Stimulated activated CD4-positive, alpha-beta T cell treated with anti-CD3 and anti-CD28 coated beads, Interleukin-4, amount 100 ng/mL, for 48 hours (primary cell): ENCODE measurements around the gene SPOPL.
"Not testable (repeated sequence)": the region's sequence is repeated elsewhere in the genome, so short reads cannot be mapped to it uniquely, and the experiment has no call there.

Experiments used
- DNase-seq, 2 donors: peaks; one replicate each; pipeline ENCODE4 v3.0.0-alpha.2; 2020; ENCODE audit warnings: low read depth in 2 of 2

The SPOPL gene

DNA sequence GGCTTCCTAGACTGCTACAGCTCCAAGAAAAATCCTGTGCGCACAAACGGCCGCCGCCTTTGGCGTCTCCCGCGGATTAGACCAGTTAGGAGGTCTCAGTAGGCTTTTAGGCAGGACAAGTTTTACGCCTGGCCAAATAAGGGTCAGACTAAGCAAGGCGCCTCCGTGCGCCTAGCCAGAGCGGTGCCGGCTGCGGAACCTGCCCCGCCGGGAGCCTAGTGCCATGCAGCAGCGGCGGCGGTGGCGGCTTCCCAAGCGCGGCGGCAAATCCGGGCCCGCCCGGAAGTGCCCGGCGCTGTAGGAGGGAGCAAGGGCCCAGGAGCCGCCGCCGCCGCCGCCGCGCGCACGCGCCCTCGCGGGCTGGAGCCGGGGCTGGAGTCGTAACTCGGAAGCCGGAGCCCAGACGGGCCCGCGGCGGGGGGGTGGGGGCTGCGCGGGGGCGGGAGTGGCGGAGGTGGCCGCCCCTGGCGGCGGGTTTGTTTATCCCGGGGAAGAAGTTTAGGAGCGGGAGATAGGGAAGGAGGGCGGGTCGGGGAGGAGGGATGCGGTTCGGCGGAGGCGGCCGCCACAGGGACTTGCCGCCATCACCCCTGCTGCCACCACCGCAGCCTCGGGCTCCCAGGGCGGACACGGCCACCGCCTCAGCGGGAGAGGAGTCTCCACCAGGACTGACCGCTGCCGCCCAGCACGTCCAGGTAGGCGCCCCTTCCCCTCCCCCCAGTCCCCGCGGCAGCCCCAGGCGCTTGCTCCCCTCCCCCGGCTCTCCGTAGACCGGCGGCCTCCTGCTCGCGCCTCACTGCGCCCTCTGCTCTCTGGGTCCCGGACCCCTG lies at the start of gene SPOPL:
TSS of gene SPOPL (plus strand) at position 346 of the 830 bp plus-strand sequence. CDS start 48,447 bp downstream, outside the sequence.
- DNase-seq, result peak; percentile 73 to 81

DNA sequence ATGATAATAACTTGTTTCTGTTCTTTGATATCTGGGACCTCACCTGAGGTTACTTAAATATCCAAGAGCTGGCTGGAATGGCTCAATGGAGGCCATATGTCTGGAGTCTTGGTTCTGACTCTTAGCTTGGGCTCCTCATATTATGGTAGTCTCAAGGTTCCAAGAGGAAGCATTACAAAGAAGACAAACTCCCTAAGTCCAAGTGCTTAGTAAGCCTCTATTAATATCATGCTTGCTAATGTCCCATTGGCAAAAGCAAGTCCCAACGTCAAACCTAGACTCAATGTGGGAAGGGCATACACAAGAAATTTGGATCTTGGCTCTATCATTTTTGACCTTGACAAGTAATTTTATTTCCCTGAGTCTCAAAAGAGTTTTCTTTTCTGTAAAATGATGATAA lies 49.2 kb upstream of the SPOPL start:
- no peak for DNase-seq

DNA sequence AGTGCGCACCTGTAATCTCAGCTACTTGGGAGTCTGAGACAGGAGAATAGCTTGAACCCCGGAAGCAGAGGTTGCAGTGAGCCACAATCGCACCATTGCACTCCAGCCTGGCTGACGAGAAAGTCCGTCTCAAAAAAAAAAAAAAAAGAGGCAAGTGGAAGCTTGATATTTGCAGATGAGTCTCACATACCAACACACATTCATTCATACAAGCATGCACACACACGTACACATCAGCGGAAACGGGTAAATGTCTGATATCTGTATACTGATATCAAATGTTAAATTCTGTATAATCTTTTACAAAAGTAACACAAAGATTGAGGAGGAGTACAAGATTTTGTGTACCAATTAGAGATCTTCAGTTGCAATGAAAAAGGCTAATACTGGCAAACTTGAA lies 47.8 kb upstream of the SPOPL start:
- no peak for DNase-seq

DNA sequence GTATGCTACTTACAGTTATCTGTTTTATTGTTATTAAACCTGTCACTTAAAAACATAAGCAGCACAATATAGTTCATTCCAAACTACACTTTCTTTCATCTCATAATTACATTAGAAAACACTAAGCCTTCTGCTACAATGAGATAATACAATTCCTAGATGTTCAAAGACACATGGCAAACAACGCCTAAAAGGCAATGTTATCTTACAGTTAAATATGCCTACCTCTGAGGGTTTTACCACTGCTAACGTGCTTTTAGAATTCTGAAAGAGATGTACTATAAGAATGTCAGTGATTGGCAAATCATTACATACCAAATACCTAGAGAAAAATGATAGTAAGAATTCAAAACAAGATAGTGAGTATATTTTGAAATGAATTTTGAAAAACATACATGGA lies 46.8 kb upstream of the SPOPL start:
- no peak for DNase-seq

DNA sequence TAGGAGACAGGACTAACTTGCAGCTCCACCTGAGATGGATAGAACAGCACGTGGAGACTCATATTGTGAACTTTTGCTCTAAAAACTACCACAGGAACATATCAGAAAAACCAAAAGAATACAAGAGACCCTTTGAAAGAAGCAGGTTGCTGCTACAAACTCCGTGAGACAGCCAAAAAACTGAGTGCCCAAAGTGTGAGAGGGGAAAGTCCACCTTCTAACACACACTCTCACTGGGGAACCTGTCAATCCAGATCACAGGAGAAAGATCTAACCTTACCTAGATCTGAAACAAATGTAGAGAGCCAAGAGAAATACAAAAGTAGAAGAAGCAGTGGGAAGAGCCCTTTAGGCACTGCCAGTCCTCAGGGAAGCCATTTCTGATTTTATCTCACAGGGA lies 46.3 kb upstream of the SPOPL start:
- no peak for DNase-seq

DNA sequence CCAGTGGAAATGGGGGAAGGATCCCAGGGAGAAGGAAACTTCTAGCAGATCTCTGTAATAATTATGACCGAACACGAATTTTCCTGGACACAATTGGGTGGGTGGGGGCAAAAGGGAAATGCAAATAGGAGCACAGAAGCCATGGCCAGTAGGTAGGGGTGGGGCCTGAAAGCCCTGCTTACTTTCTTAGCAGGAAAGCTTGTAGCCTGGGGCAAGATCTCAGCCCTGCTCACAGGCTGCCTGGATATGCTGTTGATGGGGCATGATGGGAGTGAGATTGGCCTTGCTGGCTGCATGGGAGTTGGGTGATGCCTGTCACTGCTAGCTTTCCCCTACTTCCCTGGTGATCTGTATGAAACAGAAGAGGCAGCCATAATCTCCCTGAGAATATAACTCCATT lies 45.9 kb upstream of the SPOPL start:
- DNase-seq, result no peak

DNA sequence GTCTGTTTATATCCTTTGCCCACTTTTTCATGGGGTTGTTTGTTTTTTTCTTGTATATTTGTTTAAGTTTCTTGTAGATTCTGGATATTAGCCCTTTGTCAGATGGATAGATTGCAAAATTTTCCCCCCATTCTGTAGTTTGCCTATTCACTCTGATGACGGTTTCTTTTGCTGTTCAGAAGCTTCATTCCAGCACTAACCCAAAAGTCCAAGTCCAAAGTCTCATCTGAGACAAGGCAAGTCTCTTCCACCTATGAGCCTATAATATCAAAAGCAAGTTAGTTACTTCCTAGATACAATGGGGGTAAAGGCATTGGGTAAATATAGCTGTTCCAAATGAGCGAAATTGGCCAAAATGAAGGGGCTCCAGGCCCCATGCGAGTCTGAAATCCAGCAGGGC lies 38.9 kb upstream of the SPOPL start:
- DNase-seq, result not testable (repeated sequence)

DNA sequence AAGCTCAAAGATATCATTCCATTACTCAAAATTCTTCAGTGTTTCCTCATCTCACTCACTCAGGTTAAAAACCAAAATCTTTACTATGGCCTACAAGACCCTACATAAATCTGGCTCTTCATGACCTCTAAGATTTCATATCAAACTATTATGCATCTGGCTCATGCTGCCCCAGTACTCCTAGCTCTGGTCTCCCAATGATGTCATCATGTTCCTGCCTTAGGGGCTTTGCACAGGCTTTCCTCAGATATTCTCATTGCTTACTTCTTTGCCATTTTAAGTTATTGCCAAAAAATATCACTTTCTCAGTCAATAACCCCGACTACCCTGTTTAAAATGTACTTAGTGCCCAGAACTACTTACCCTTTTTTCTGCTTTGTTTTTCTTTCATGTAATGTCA lies 33.0 kb upstream of the SPOPL start:
- DNase-seq, result no peak

DNA sequence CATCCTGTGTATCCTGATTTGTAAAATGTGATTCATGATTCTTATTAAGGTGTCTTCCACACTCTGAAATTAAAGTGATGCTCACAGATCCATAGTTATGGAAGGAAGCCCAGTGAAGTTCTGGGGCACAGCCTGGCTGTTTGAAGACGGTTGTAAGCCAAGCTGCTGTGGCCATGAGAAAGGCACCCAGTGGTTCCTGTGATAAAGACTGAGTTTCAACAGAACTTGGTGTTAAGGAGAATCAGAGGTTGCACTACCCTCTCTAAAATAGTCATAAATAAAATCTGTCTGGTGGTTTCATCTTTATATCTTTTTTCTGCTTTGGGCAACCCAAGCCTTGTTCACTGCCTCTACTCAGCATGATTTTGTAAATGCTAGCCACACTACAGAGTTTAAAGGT lies 32.2 kb upstream of the SPOPL start:
- DNase-seq, result no peak

DNA sequence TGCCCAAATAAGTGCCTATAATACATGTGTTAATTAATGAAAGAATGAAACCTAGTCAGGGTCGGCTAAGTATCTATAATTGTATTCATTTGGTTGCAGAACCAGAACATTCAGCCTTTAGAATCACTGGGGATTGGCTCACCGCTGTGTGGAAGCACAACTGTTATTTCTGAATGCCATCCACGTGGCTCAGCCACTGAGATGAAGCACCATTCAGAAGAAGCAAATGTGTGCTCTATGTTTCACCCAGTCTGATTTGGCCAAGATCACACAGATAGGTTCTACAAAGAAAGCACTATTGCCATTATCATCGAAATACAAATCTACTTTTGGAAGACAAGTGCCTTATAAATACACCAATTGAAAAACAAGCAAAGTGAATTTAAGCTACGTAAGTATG lies 30.6 kb upstream of the SPOPL start:
- no peak for DNase-seq

DNA sequence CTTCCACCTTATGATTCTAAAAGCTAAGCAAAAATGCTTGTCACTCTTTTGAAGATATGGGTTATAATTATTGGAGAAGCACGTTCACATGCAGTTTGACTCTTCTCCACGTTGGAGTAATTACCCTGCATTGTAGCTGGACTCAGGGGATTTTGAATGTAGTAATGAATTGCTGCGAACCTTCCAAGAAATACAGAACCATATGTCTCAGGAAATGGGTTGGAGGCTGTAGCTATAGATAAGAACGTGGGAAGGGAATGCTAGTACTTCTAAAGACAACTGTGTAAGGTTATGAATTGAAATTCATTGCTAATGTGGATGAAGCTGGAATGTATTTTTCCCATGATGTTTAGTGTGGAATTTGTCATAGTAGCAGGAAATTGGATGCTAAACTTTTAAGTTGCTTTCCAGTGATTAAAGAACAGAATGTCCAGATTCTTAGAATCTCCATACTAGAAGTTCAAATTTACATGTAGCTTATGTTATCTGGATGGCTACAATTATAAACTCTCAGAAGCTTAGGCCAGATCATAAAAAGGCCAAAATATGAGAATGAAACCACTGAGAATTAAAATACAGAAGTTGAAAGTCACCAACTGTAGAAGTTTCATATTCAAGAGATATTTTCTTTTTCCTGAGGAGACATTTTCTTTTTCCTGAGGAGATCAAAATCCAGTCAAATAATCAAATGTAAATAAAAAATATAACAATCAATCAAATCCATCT lies 27.3 kb upstream of the SPOPL start:
- no peak for DNase-seq

DNA sequence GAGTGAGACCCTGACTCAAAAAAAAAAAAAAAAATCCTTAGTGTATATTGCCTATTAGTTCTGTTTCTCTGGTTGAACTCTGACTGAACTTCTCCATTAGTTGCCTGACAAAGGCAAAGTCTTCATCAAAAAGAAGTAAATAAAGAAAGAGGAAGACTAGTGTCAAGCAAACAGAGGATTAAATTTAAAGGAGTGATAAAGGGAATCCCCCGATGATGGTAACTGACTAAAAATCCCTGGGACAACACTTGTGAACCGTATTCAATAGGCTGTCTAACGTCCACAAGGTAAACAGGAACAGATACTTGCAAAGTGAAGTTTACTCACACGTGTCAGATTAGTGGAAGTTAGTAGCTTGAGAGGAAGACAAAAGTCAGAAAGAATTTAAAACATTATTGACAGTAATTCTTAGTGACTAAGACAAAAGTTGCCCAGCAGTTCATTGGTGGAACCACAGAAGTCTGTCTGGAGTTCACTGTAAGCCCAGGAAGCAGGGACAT lies 26.2 kb upstream of the SPOPL start:
- no peak for DNase-seq

DNA sequence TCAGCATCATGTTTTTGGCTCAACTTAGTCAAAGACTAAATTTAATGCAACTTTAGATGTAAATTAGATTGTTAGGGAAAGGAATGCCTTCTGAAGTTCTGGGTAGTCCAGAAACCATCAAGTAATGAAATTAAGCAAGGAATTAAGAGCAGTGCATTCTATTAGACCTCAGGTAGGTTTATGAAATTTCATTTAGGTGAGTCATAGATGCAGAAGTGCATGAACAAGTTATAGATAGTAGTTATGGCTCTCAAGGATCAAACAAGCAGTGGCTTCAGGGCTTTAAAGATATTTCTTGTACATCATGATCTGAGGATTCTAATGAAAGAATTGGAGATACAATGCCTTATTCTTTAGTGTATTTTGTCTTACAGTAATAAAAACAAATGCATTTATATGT lies 25.4 kb upstream of the SPOPL start:
- no peak for DNase-seq

DNA sequence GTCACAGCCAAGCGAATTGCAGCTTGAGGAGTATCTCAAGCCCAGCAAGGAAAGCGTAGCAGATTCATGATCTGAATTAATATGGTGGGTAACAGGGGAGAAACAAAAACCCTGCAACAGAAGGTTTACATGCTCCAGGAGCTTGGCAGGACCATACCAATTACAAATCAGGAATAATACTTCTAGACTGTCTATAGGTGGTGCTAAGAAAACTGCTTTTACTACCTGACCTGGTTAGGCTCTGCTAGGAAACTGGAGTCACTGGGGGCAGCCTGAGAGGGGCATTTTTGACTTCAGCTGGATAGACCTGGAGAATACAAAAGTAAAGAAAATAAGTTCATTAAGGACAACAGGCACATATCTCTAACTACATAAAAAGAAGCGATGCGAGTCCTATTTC lies 24.6 kb upstream of the SPOPL start:
- DNase-seq, result no peak

DNA sequence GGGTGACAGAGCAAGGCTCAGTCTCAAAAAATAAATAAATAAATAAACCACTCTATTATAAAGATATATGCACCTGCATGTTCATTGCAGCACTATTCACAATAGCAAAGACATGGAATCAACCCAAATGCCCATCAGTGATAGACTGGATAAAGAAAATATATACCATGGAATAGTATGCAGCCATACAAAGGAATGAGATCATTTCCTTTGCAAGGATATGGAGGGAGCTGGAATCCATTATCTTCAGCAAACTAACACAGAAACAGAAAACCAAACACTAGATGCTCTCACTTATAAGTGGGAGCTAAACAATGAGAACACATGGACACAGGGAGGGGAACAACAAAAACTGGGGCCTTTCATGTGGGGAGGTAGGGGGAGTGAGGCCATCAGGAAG lies 18.8 kb upstream of the SPOPL start:
- not testable (repeated sequence) for DNase-seq

DNA sequence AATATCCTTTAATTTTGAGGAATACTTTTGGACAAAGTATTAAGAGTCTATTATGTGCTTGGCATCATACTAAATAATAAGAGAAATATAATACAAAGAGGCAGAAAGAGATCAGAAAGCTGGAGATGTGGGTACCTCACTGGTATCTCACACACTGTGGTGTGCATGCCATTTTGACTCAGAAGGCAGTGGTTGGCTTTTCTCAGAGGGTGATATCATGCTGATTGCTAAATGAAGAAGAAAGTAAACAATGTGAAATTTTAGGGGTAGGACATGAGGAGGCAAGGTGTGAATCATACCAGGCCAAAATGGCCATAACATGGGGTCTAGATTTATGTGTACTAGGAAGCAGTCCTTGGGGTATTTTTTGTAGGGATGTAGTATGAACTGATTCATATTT lies 16.6 kb upstream of the SPOPL start:
- DNase-seq, result no peak

DNA sequence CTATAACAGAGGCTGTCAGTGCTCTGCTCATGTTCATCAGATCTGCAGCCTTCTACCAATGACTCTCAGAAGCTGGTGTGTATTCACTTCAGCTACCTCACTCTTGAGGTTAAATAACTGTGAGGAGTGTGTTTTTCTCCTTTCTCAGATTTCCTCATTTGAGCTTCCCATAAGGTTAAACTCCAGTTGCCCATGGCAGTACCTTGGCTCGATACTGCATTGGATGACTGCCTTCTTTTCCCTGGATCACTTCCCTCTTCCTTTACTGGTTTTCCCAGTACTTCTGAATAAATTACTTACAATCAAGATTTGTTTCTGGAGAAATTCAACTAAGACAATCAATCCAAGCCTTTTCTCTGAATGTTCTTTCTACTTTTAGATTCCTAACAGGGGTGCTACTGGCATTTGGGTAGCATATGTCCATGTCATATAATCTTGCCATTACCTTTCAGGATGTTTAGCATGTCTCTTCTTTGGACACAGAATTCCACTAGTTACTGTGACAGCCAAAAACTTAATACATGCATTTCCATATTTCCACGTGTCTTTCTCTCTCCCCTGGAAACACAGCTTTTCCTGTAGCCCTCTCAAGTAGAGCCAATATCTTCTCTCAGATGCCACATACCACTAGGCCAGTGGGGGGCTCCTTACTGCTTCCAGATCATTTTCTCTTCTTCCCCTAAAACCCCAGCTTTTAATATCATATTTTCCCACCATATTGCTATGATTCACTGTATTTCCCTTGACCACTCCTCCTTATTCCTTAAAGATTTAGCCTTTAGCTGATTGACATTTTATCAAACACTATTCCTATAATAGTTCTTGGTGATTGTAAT lies 15.0 kb upstream of the SPOPL start:
- no peak for DNase-seq

DNA sequence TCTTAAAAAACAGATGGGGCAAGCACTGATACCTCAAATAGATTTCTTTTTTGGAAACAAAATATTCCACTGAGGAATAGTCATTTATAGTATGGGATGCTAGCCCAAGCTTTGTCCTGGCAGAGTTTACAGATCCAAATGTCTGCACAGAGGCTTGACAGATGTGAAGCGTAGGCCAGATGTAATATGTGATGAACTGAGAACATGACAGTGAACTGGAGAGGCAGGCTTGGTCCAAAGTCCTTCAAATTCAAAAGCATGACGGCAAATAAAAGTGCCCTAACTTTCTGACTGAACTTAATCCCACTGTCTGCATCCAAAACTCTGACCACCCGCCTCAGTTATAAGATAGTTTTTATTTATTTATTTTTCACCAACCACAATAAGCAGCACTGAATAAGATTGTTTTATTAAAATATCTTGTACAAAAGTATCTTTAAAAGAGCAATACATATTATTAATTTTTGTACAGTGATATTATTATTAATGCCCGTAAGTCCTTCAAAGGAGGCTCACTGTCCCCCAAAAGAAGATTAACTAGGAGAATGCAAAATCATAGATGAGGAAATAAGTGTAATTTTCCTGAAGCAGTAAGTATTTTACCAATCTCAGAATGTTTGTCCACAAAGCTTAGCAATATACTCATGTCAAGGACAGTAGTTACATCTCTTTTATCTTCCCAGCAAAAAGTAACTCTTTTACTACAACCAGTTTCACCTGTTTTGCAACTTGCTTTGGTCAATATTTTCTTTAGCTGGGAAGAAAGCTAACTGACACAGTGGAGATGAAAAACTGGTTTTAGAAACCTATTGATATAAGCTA lies 10.7 kb upstream of the SPOPL start:
- no peak for DNase-seq

DNA sequence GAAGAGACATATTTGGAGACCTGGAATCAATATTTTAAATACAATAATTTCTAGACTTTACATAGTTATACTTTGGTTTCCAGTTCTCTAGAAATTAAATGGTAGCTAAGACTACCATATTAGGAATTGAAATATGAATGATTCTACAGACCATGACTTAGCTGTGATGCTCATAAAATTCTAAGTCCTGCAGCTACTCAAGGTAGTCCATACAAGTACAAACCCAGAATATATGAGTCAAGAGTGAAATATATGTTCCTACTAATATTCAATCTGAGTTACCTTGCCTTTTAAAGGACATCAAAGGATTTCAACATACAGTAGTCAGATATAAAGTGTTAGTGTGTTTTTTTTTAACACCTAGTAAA lies 10.1 kb upstream of the SPOPL start:
- DNase-seq, result no peak

DNA sequence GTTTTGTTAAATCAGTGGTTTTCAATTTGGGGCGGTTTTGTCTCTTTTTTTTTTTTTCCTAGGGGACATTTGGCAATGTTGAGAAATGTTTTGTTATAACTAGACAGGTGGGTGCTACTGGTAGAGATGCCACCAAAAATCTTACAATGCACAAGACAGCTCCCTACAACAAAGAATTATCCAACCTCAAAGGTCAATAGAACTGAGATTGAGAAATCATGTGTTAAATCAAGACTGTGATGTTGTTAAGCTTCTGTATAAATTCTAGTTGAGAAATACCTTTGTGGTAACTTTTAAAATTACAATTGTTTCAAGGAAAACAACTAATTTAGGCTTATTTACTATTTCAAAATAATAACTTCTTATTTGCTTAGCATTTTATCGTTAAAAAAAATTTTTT lies 9.4 kb upstream of the SPOPL start:
- no peak for DNase-seq

DNA sequence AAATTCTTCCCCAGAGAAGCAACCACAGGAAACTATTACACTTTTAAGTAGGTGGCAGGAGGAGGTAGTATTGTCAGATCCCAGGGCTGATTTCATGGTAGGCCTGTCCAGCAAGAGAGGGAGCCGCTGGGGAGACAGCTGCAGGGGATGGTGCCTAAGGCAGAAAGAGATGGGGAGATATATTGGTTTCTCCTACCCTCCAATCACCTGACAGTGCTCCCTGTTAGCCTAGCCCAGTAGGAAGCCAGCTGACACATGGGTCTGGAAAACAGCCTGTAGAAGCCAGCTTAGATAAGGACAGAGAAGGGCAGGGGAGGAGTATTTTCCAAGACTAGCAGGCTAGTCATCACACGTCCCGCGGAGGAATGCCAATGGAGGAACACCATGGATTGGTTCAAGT lies 8.2 kb upstream of the SPOPL start:
- DNase-seq, result no peak
